Fibroblast of lung (primary cell): ENCODE data around the gene RYR2.

Source experiments
- CTCF ChIP-seq, 2 donors: IDR thresholded peaks in 1 of 2; conservative IDR thresholded peaks in 1 of 2; 1 replicate in 1 of 2; 2 replicates in 1 of 2; pipeline ENCODE4 v1.5.1; 2011 to 2012; ENCODE audit warnings: low read length in 2 of 2, control low read depth in 1 of 2, inconsistent platforms in 1 of 2, low read depth in 1 of 2, mild to moderate bottlenecking in 1 of 2
- EZH2 ChIP-seq: IDR thresholded peaks from 2 replicates; pipeline ENCODE4 v1.5.1; 2012; ENCODE audit warnings: low read length, control low read depth, mild to moderate bottlenecking; ENCODE audit errors: missing control alignments

- no peak for TF ChIP-seq CTCF (conservative IDR thresholded peaks at IDR 0.05 in 1 of 2, IDR thresholded peaks at IDR 0.05 in 1 of 2; ENCODE audit: low read depth in 1 of 2, low read length in 2 of 2)
- TF ChIP-seq EZH2 = no peak
Observed at GRCh38 chr1:237141502-237141901, 99.5 kb downstream of the RYR2 start.
